Measurements from ENCODE around the gene SDHA.
"Not testable (repeated sequence)": the region's sequence is repeated elsewhere in the genome, so short reads cannot be mapped to it uniquely, and the experiment has no call there.

SDHA gene

DNA sequence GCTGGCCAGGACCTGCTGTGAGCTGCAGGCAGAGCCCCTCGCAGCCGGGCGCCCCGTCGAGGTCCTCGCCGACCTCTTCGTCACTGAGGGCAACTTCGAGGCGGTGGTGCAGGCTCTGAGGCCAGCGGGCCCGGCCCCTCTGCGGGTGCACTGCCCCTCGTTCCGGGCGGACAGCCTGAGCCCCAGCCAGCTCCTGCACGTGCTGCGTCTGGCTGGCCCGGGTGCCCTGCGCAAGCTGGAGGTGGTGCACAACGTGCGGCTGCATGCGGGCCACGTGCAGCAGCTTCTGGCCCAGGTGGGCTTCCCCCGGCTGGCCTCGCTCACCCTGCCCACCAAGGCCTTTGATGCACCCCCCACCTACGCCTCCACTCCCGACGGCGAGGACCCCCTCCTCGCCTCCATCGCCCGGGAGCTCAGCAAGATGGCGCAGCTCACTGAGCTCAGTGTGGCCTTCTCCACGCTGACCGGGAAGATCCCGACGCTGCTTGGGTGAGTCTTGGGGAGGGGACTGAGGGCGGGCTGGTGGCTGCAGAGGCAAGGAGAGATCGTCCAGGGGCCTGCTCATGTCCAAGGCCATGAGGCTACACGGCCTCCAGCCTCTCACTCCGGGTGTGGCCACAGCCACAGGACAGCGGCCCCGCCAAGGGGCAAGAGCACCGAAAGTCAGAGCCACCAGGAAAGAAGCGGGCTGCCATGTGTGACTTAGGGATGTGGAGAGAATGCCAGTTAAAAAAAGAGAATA, 26.0 kb upstream of the SDHA start:
- DNase-seq (ENCODE audit: low read depth, low spot score), result no peak
- Histone ChIP-seq H3K36me3 (ENCODE audit: control insufficient read depth, insufficient read depth, low read length) (no peaks in the 10 kb centered on the region), H3K27me3 (ENCODE audit: control insufficient read depth, insufficient read depth, low read length) (no peaks in the 10 kb centered on the region), H3K4me1 (ENCODE audit: control insufficient read depth, insufficient read depth, low read length) (peaks cover 3% of the 10 kb centered on the region), H3K9me3 (ENCODE audit: control insufficient read depth, insufficient read depth, low read length) (no peaks in the 10 kb centered on the region), H3K4me3 (ENCODE audit: low read length) (no peak overlapping the region), H3K27ac (ENCODE audit: low read length) (no peak overlapping the region)
- no CpG with 5 or more reads among the region's 46 CpGs for WGBS (ENCODE audit: insufficient coverage, insufficient read length)

DNA sequence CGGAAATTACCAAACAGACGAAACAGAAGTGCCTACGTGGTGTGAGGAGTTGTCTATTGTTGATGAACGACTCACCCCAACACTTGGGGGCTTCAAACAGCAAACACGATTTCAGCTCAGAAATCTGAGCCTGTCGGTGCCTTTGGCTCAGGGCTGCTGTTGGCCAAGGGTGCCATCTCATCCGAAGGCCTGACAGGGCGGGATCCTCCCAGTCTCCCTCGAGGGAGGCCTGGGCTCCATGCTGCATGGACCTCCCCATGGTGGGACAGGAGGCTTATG, 25.5 kb upstream of the SDHA start:
- H3K27me3 ChIP-seq (ENCODE audit: control insufficient read depth, insufficient read depth, low read length), result no peaks in the 10 kb centered on the region
- H3K4me3 ChIP-seq (ENCODE audit: low read length), result no peak overlapping the region
- H3K27ac ChIP-seq (ENCODE audit: low read length), result no peak overlapping the region
- H3K36me3 ChIP-seq (ENCODE audit: control insufficient read depth, insufficient read depth, low read length), result no peaks in the 10 kb centered on the region
- WGBS (ENCODE audit: insufficient coverage, insufficient read length), result no CpG with 5 or more reads among the region's 9 CpGs
- H3K9me3 ChIP-seq (ENCODE audit: control insufficient read depth, insufficient read depth, low read length), result no peaks in the 10 kb centered on the region
- H3K4me1 ChIP-seq (ENCODE audit: control insufficient read depth, insufficient read depth, low read length), result peaks cover 3% of the 10 kb centered on the region
- DNase-seq (ENCODE audit: low read depth, low spot score), result no peak

GRCh38 chr5:192970-193831, 24.9 kb upstream of the SDHA start:
- Histone ChIP-seq H3K4me3 (ENCODE audit: low read length) (no peak overlapping the region), H3K4me1 (ENCODE audit: control insufficient read depth, insufficient read depth, low read length) (peaks cover 2% of the 10 kb centered on the region), H3K9me3 (ENCODE audit: control insufficient read depth, insufficient read depth, low read length) (no peaks in the 10 kb centered on the region), H3K27ac (ENCODE audit: low read length) (no peak overlapping the region), H3K36me3 (ENCODE audit: control insufficient read depth, insufficient read depth, low read length) (no peaks in the 10 kb centered on the region), H3K27me3 (ENCODE audit: control insufficient read depth, insufficient read depth, low read length) (no peaks in the 10 kb centered on the region)
- WGBS (ENCODE audit: insufficient coverage, insufficient read length), result no CpG with 5 or more reads among the region's 17 CpGs
- DNase-seq (ENCODE audit: low read depth, low spot score), result no peak

DNA sequence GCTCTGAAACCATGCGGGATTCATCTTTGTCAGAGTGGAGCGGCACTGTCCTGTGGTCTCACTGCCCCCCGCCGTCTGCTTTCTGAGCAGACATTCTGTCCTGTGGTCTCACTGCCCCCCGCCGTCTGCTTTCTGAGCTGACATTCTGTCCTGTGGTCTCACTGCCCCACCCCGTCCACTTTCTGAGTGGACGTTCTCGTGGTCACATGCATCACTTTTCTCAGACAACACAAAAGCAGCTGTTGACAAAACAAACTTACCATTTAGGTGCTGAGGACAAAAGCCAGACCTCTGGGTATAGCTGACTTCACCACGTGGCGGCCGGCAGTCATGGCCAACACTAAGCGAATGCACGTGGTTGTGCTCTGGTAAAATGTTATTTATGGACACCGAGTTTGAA, 24.0 kb upstream of the SDHA start:
- H3K9me3 ChIP-seq (ENCODE audit: control insufficient read depth, insufficient read depth, low read length), result no peaks in the 10 kb centered on the region
- no peaks in the 10 kb centered on the region for H3K36me3 ChIP-seq (ENCODE audit: control insufficient read depth, insufficient read depth, low read length)
- H3K27ac ChIP-seq (ENCODE audit: low read length), result no peak overlapping the region
- WGBS (ENCODE audit: insufficient coverage, insufficient read length), result no CpG with 5 or more reads among the region's 15 CpGs
- DNase-seq (ENCODE audit: low read depth, low spot score), result no peak
- no peaks in the 10 kb centered on the region for H3K4me1 ChIP-seq (ENCODE audit: control insufficient read depth, insufficient read depth, low read length)
- no peak overlapping the region for H3K4me3 ChIP-seq (ENCODE audit: low read length)
- no peaks in the 10 kb centered on the region for H3K27me3 ChIP-seq (ENCODE audit: control insufficient read depth, insufficient read depth, low read length)

- no peaks in the 10 kb centered on the region for H3K27me3 ChIP-seq (ENCODE audit: control insufficient read depth, insufficient read depth, low read length)
- H3K4me3 ChIP-seq (ENCODE audit: low read length), result no peak overlapping the region
- no peak overlapping the region for H3K27ac ChIP-seq (ENCODE audit: low read length)
- DNase-seq (ENCODE audit: low read depth, low spot score), result no peak
- H3K9me3 ChIP-seq (ENCODE audit: control insufficient read depth, insufficient read depth, low read length), result no peaks in the 10 kb centered on the region
- H3K36me3 ChIP-seq (ENCODE audit: control insufficient read depth, insufficient read depth, low read length), result no peaks in the 10 kb centered on the region
- WGBS (ENCODE audit: insufficient coverage, insufficient read length), result no CpG with 5 or more reads among the region's 36 CpGs
- no peaks in the 10 kb centered on the region for H3K4me1 ChIP-seq (ENCODE audit: control insufficient read depth, insufficient read depth, low read length)
These were observed 23.4 kb upstream of the SDHA start for GRCh38 chr5:194603-195209.

DNA sequence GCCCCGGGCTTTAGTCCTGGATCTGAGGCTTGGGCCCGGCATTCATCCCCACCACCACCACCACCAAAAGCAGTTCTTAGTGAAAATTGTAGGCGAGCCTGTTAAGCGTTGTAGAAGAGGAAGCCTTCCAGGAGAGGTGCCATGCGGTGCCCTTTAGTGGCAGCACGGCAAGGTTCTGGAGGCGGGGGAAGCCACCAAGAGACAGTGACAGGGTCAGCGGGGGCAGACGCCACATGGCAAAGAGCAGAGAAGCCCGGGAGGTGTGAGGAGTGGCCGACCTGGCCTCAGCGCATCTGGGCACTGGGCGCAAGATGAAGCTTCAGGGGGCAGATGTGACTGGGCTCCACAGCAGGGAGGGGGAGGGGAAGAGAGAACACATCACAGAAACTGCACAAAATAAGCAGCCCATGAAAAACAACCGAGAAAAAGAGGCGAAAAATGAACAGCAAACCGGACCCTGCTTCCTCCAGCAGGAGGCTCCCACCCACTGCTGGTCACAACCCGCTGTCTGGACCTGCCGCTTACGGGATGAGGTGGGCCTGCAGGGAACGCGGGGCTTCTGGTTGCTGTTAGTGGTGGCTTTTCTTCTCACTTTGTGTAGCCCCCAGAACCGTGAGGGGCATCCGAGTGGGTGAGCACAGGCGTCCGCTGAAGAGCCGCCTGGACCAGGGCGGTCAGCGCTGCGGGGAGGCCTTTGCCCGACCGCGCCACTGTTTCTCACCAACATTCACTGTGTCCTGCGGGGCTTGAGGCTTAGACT, 22.5 kb upstream of the SDHA start:
- Histone ChIP-seq H3K27ac (ENCODE audit: low read length) (no peak overlapping the region), H3K9me3 (ENCODE audit: control insufficient read depth, insufficient read depth, low read length) (no peaks in the 10 kb centered on the region), H3K4me1 (ENCODE audit: control insufficient read depth, insufficient read depth, low read length) (no peaks in the 10 kb centered on the region), H3K27me3 (ENCODE audit: control insufficient read depth, insufficient read depth, low read length) (no peaks in the 10 kb centered on the region), H3K36me3 (ENCODE audit: control insufficient read depth, insufficient read depth, low read length) (no peaks in the 10 kb centered on the region), H3K4me3 (ENCODE audit: low read length) (no peak overlapping the region)
- no peak for DNase-seq (ENCODE audit: low read depth, low spot score)
- no CpG with 5 or more reads among the region's 33 CpGs for WGBS (ENCODE audit: insufficient coverage, insufficient read length)

- DNase-seq (ENCODE audit: low read depth, low spot score), result no peak
- Histone ChIP-seq H3K4me3 (ENCODE audit: low read length) (no peak overlapping the region), H3K4me1 (ENCODE audit: control insufficient read depth, insufficient read depth, low read length) (no peaks in the 10 kb centered on the region), H3K27ac (ENCODE audit: low read length) (no peak overlapping the region), H3K9me3 (ENCODE audit: control insufficient read depth, insufficient read depth, low read length) (no peaks in the 10 kb centered on the region), H3K36me3 (ENCODE audit: control insufficient read depth, insufficient read depth, low read length) (no peaks in the 10 kb centered on the region), H3K27me3 (ENCODE audit: control insufficient read depth, insufficient read depth, low read length) (no peaks in the 10 kb centered on the region)
- WGBS (ENCODE audit: insufficient coverage, insufficient read length), result no CpG with 5 or more reads among the region's 10 CpGs
These were observed 21.8 kb upstream of the SDHA start for GRCh38 chr5:196350-196749.

- DNase-seq (ENCODE audit: low read depth, low spot score), result not testable (repeated sequence)
- WGBS (ENCODE audit: insufficient coverage, insufficient read length), result no CpG with 5 or more reads among the region's 18 CpGs
These were observed 21.1 kb upstream of the SDHA start for GRCh38 chr5:197031-197430.

GRCh38 chr5:197892-198489, 20.1 kb upstream of the SDHA start:
- no peak overlapping the region for H3K4me3 ChIP-seq (ENCODE audit: low read length)
- H3K27me3 ChIP-seq (ENCODE audit: control insufficient read depth, insufficient read depth, low read length), result no peaks in the 10 kb centered on the region
- no peaks in the 10 kb centered on the region for H3K4me1 ChIP-seq (ENCODE audit: control insufficient read depth, insufficient read depth, low read length)
- no peak overlapping the region for H3K27ac ChIP-seq (ENCODE audit: low read length)
- no CpG with 5 or more reads among the region's 12 CpGs for WGBS (ENCODE audit: insufficient coverage, insufficient read length)
- no peak for DNase-seq (ENCODE audit: low read depth, low spot score)
- no peaks in the 10 kb centered on the region for H3K9me3 ChIP-seq (ENCODE audit: control insufficient read depth, insufficient read depth, low read length)
- no peaks in the 10 kb centered on the region for H3K36me3 ChIP-seq (ENCODE audit: control insufficient read depth, insufficient read depth, low read length)

More at GRCh38 chr5:197031-197430, 21.1 kb upstream of the SDHA start:
- H3K27me3 ChIP-seq (ENCODE audit: control insufficient read depth, insufficient read depth, low read length); H3K27ac ChIP-seq (ENCODE audit: low read length); H3K9me3 ChIP-seq (ENCODE audit: control insufficient read depth, insufficient read depth, low read length); H3K4me3 ChIP-seq (ENCODE audit: low read length); H3K4me1 ChIP-seq (ENCODE audit: control insufficient read depth, insufficient read depth, low read length); H3K36me3 ChIP-seq (ENCODE audit: control insufficient read depth, insufficient read depth, low read length): not testable (repeated sequence)

All from iPS DF 6.9 (cell line).